GM19023 (cell line): Measurements from ENCODE around the gene FAM217A.

Experiments
- ATAC-seq: cut with Tn5 transposase; IDR thresholded peaks from one replicate; pipeline ENCODE4 v1.9.1; 2021; ENCODE audit warnings: mild to moderate bottlenecking, moderate library complexity; ENCODE audit not compliant: unreplicated experiment

The FAM217A gene

DNA sequence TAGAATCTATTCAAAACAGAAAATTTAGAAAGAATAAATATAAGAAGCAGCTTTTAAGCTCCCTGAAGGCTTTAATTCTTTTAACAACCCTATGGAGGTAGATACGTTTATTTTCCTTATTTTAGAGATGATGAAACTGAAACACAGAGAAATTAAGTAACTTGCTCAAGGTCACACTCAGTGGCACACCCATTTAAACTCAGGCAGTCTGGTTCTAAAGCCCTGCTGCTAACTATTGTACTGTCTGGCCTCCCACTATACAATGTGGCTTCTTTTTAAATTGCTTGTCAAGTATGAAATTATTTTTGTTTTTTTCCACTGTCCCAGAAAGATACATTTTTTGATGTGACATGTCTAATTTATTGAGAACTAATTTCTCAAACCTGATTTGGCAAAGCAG is 55.7 kb downstream of the FAM217A start:
- no peak for ATAC-seq

DNA sequence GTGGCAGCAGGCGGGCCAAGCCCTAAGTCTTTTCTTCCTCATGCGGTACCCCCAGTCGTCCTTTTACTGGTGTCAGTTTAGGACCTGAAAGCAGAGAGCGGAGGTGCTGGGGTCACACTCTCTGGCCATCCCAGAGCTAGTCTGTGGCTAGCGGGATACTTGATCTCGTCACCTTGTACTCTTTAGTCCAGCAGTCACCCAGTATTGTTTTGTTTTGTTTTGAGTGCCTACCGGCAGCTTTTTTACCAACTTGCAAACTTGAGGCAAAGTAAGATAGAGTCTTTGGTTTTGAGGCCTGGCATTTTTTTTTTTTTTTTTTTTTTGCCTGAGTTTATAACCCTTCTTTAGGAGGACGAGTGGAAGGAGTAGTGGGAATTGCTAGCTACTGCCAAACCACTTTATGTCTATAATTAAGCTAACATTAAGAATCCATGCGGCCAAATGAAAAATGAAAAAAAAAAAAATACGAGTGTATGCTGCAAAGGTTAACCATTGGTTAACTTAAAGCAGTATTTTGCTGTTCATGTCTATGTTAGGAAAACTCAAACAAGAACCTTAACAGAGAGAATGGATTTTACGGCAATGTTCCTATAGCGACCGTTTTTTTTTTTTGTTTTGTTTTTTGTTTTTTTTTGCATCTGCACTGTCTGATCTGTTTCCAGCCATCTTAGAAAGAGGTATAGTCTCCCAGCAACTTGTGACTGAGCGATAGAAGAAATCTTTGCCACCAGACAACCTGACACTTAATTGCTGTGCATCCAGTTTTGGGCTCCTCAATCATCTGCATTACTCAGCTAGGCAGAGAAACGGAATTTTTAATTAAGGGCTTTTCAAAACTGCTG is 56.9 kb downstream of the FAM217A start:
- ATAC-seq, result peak; percentile 2

- ATAC-seq, result peak; percentile 63
Observed at GRCh38 chr6:4021133-4021853, 57.6 kb downstream of the FAM217A start.

GRCh38 chr6:4020822-4021132 is 58.2 kb downstream of the FAM217A start:
- no peak for ATAC-seq

DNA sequence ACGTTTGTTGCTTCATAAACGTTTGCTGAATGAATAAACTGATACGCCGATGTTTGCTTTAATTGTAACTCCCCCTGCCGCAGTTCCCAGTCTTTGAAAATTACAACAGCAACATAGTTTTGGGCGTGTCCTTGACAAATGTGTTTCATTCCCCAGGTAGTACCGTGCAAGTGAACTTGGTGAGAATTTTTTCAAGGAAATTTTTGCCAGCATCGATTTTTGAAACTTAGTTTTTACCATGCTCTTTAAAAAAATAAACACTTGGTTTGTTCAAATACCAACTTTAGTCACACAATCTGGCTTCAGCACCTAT is 60.1 kb downstream of the FAM217A start:
- ATAC-seq, result no peak
